ENCODE measurements around the gene RECK. TPM values are rescaled to one million over a fixed set of nuclear protein-coding genes. Genes with fewer than 3 reads are reported as not detected.

The RECK gene
- total RNA-seq, 1 donor from 2014 or later: 5.7 TPM

DNA sequence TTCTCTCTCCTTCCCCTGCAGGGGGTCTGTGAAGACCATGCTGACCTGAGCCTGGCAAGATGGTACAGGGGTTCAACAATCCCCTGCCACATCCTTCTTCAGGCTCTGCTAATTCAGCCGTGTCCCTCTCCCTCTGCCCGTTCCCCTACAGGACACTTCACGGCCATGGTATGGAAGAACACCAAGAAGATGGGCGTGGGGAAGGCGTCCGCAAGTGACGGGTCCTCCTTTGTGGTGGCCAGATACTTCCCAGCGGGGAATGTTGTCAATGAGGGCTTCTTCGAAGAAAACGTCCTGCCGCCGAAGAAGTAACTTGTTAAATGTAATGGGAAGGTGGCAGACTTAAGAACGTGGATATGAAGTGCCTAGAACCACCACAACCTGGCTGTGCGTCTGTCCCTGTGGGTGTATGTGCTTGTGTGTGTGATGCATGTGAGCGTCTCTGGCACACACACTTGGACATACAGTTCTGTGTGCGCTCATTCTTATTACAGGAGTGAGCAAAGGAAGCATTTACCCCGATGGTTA, 125.6 kb downstream of the RECK start:
- no peak overlapping the region for H3K4me3 ChIP-seq (ENCODE audit: low read depth, low read length)
- TF ChIP-seq, protein P1, sequence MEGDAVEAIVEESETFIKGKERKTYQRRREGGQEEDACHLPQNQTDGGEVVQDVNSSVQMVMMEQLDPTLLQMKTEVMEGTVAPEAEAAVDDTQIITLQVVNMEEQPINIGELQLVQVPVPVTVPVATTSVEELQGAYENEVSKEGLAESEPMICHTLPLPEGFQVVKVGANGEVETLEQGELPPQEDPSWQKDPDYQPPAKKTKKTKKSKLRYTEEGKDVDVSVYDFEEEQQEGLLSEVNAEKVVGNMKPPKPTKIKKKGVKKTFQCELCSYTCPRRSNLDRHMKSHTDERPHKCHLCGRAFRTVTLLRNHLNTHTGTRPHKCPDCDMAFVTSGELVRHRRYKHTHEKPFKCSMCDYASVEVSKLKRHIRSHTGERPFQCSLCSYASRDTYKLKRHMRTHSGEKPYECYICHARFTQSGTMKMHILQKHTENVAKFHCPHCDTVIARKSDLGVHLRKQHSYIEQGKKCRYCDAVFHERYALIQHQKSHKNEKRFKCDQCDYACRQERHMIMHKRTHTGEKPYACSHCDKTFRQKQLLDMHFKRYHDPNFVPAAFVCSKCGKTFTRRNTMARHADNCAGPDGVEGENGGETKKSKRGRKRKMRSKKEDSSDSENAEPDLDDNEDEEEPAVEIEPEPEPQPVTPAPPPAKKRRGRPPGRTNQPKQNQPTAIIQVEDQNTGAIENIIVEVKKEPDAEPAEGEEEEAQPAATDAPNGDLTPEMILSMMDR (conservative IDR thresholded peaks at IDR 0.05; ENCODE audit: low read depth, low read length): no peak
- no peak for DNase-seq (ENCODE audit: low read depth)

DNA sequence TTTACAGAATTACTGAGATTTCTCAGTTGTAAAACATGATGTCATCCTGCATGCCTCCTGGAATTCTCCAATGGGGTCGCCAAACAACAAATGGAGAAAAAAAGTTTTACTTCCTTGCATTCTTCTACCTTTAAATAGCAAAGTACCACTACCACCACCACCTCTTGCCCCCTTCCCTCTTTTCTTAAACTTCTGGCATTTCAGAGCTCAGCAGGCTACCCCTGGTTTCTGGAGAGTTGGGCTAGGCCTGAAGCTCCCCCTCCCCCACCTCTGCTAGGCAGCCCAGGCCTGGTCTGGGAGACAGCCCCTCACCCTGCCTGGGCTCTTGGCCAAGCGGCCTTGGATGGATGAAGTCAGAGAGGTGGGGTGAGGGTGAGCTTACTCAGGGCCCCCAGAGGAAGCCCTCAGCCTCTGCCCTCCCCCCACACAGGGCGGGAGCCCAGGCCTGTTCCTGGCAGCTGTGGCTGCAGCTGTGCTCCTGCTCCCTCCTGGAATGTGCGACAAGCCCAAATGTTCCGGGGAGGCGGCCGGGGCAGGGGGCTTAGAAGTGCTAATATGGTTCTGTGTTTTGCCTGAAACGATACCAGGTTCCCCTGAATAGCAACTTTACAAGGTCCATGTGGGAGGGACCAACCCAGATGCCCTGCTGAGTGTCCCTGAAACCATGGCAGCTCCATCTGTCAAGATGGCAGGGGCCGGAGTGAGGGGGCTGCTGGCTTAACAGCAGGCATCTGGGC, 126.5 kb downstream of the RECK start:
- H3K4me3 ChIP-seq (ENCODE audit: low read depth, low read length): no peak overlapping the region
- DNase-seq (ENCODE audit: low read depth): peak; percentile 33

DNA sequence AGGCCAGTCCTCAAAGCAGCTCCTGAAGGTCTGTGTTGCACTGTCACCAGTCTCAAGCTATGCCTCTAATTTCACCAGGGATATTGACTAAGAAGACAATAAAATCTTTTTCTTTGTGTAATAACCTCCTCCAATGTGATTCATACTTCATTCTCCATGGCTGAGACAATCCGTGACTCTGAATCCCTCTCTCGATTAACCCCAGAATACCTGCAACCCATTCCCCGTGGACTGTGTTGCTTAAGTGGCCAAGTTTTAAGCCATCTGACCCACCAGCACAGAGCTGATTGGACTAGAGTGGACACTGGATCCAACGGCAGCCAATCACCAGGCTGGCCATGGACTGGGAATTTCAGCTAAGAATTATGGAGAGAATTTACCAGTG, 127.1 kb downstream of the RECK start:
- no peak overlapping the region for H3K4me3 ChIP-seq (ENCODE audit: low read depth, low read length)
- TF ChIP-seq, protein P1 (conservative IDR thresholded peaks at IDR 0.05; ENCODE audit: low read depth, low read length): no peak
- peak; percentile 62 for DNase-seq (ENCODE audit: low read depth)

More for the DNA sequence above, 126.5 kb downstream of the RECK start:
- TF ChIP-seq, protein P1 (conservative IDR thresholded peaks at IDR 0.05; ENCODE audit: low read depth, low read length): no peak

DNA sequence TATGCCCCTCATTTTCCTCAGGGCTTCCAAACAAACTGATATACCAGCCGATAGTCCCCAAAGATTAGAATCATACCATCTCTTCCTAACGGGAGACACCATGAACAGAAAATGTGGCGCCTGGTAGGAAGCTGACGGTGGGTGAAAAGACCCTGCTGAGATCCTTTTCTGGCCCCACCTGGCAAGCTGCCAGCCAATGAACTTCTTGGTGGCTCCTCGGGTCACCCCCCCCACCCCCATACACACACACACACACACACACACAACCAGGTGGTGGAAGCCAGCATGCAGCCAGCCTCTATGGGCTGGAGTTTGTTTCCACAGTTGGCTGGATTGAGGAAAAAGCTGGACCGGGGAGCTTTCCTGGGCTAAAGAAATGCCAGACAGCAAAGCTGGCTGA, 127.7 kb downstream of the RECK start:
- TF ChIP-seq, protein P1 (conservative IDR thresholded peaks at IDR 0.05; ENCODE audit: low read depth, low read length): no peak
- no peak overlapping the region for H3K4me3 ChIP-seq (ENCODE audit: low read depth, low read length)
- no peak for DNase-seq (ENCODE audit: low read depth)

DNA sequence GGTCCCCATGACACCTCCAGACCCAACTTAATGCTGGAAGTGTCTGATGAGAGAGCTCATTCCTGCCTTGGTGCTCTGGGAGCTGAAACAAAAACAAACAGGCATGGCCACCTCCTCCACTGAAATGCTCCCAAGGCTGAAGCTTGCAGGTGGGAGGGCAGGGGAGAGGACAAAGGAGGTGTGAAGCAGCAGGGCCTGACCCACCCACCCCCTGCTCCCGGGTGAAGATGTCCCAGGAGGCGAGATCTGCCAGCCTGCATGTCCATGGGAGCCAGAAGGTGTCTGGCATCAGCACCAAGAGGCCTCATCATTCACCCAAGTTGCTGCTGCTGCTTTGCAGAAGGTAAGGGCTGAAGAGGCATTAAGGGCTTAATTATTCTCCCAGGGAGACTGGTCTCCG, 128.3 kb downstream of the RECK start:
- no peak overlapping the region for H3K4me3 ChIP-seq (ENCODE audit: low read depth, low read length)
- no peak for DNase-seq (ENCODE audit: low read depth)
- TF ChIP-seq, protein P1 (conservative IDR thresholded peaks at IDR 0.05; ENCODE audit: low read depth, low read length): no peak

DNA sequence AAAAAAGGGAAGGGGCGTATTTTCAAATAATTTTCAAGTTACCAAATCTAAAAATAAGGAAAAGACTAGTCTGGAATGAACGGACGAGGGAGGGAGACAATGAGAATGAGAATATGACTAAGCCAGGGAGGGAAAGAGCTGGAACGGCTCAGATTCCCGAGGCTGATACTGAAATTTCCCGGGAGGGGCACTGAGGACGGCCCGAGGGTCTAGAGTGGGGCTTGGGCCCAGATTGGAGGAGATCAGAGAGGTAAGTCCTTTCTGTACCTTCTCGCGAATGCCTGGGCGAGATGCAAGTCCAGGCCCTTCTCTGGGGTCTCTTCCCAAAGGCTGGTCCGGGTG, 129.1 kb downstream of the RECK start:
- H3K4me3 ChIP-seq (ENCODE audit: low read depth, low read length): peak overlapping the region; percentile 58
- TF ChIP-seq, protein P1 (conservative IDR thresholded peaks at IDR 0.05; ENCODE audit: low read depth, low read length): no peak
- DNase-seq (ENCODE audit: low read depth): no peak

Measured in epithelial cell of proximal tubule (primary cell).